HL-60/S4 (cell line): ENCODE data around the gene SSH2.

Experiments
- in situ Hi-C: fragments of 300-500 bp; cut with MboI; formaldehyde crosslinking; loops from 2 replicates; pipeline ENCODE4 v1.14.3; 2022; ENCODE audit warnings: low sequenced_read_pairs

The SSH2 gene

GRCh38 chr17:29640413-29640812 lies 289.6 kb downstream of the SSH2 start:
- in situ Hi-C loops, result loop anchor here (5.0 to 25.0 kb wide), 3 partner anchors 142 to 447 kb away; partner anchors contain the start of genes EFCAB5 and SSH2

- in situ Hi-C loops, result loop anchor here (25.0 kb wide), 2 partner anchors 303 to 453 kb away; partner anchors contain the start of genes EFCAB5 and SSH2
Measured at GRCh38 chr17:29633886-29634285, 296.1 kb downstream of the SSH2 start.

GRCh38 chr17:29630630-29631193 lies 299.3 kb downstream of the SSH2 start:
- in situ Hi-C loops, result loop anchor here (25.0 kb wide), 2 partner anchors 307 to 457 kb away; partner anchors contain the start of genes EFCAB5 and SSH2

- in situ Hi-C loops, result loop anchor here (25.0 kb wide), 2 partner anchors 307 to 457 kb away; partner anchors contain the start of genes EFCAB5 and SSH2
Measured at GRCh38 chr17:29629839-29630238, 300.2 kb downstream of the SSH2 start.

- in situ Hi-C loops, result loop anchor here (25.0 kb wide), 2 partner anchors 309 to 459 kb away; partner anchors contain the start of genes EFCAB5 and SSH2
Measured at GRCh38 chr17:29628644-29629043, 301.4 kb downstream of the SSH2 start.

- in situ Hi-C loops, result loop anchor here (25.0 kb wide), 2 partner anchors 309 to 459 kb away; partner anchors contain the start of genes EFCAB5 and SSH2
Measured at GRCh38 chr17:29627951-29628350, 302.1 kb downstream of the SSH2 start.

- in situ Hi-C loops, result loop anchor here (25.0 kb wide), 2 partner anchors 312 to 462 kb away; partner anchors contain the start of genes EFCAB5 and SSH2
Measured at GRCh38 chr17:29625037-29625750, 304.8 kb downstream of the SSH2 start.

GRCh38 chr17:29624586-29624985 lies 305.4 kb downstream of the SSH2 start:
- in situ Hi-C loops, result no loop called here

- in situ Hi-C loops, result no loop called here
Measured at GRCh38 chr17:29623283-29623647, 306.8 kb downstream of the SSH2 start.

- in situ Hi-C loops, result no loop called here
Measured at GRCh38 chr17:29622337-29623282, 307.4 kb downstream of the SSH2 start, which contains the start of gene CORO6. Gene CORO6 (minus strand): TSS chr17:29622912. CDS start chr17:29621421, 1,491 bp downstream.

GRCh38 chr17:29621751-29622194 lies 308.3 kb downstream of the SSH2 start:
- in situ Hi-C loops, result no loop called here

- in situ Hi-C loops, result no loop called here
Measured at GRCh38 chr17:29620779-29621500, 309.1 kb downstream of the SSH2 start.

GRCh38 chr17:29620271-29620670 lies 309.8 kb downstream of the SSH2 start:
- in situ Hi-C loops, result no loop called here

- in situ Hi-C loops, result no loop called here
Measured at GRCh38 chr17:29619251-29619650, 310.8 kb downstream of the SSH2 start.

- in situ Hi-C loops, result no loop called here
Measured at GRCh38 chr17:29618272-29619065, 311.6 kb downstream of the SSH2 start.

- in situ Hi-C loops, result no loop called here
Measured at GRCh38 chr17:29617481-29618271, 312.4 kb downstream of the SSH2 start.

GRCh38 chr17:29617125-29617480 lies 312.9 kb downstream of the SSH2 start:
- in situ Hi-C loops, result no loop called here

- in situ Hi-C loops, result no loop called here
Measured at GRCh38 chr17:29616300-29617048, 313.6 kb downstream of the SSH2 start.
